GM12864 (cell line): ENCODE measurements around the gene GPT2.

Source experiments
- DNase-seq: peaks from one replicate; pipeline ENCODE4 v3.0.0-alpha.2; 2011; ENCODE audit warnings: low read depth
- H3K4me3 ChIP-seq: 2 replicates; pipeline ENCODE4 v1.5.1; 2011; ENCODE audit warnings: mild to moderate bottlenecking, low read depth, low read length, control low read depth
- CTCF ChIP-seq: IDR thresholded peaks from 2 replicates; pipeline ENCODE4 v1.5.1; 2011; ENCODE audit warnings: low read depth, mild to moderate bottlenecking, moderate library complexity, low read length, control low read depth, inconsistent platforms; ENCODE audit errors: missing control alignments

Gene GPT2

GRCh38 chr16:46950009-46950408 is 65.8 kb downstream of the GPT2 start:
- DNase-seq = no peak
- no peak for TF ChIP-seq CTCF

GRCh38 chr16:46954562-46954961 is 70.4 kb downstream of the GPT2 start:
- DNase-seq = no peak
- no peak overlapping the region for H3K4me3 ChIP-seq

More at GRCh38 chr16:46950009-46950408, 65.8 kb downstream of the GPT2 start:
- no peak overlapping the region for H3K4me3 ChIP-seq

GRCh38 chr16:46961373-46962353 is 77.5 kb downstream of the GPT2 start:
- DNase-seq = no peak
- TF ChIP-seq CTCF = no peak
- no peak overlapping the region for H3K4me3 ChIP-seq

More at GRCh38 chr16:46954562-46954961, 70.4 kb downstream of the GPT2 start:
- TF ChIP-seq CTCF = no peak

- DNase-seq = no peak
- no peak overlapping the region for H3K4me3 ChIP-seq
- no peak for TF ChIP-seq CTCF
These were observed 78.5 kb downstream of the GPT2 start for GRCh38 chr16:46962629-46963028.

- TF ChIP-seq CTCF = no peak
- no peak for DNase-seq
These were observed 83.9 kb downstream of the GPT2 start for GRCh38 chr16:46968063-46968435.

GRCh38 chr16:46970089-46970488 is 85.9 kb downstream of the GPT2 start:
- TF ChIP-seq CTCF = no peak
- no peak for DNase-seq
- H3K4me3 ChIP-seq = no peak overlapping the region

More at GRCh38 chr16:46968063-46968435, 83.9 kb downstream of the GPT2 start:
- no peak overlapping the region for H3K4me3 ChIP-seq
